K562 (cell line): ENCODE results near the gene CRAT. TPM values are rescaled to one million over a fixed set of nuclear protein-coding genes. Genes with fewer than 3 reads are reported as not detected.

Experiments used
- ARID3A ChIP-seq: IDR thresholded peaks from 2 replicates; pipeline ENCODE4 v1.6.1; 2012; ENCODE audit warnings: low read depth, low read length, improper control_type of control experiment, borderline replicate concordance
- CBX1 ChIP-seq: sonication (generic); IDR thresholded peaks from 2 replicates; pipeline ENCODE4 v1.6.1; 2016; ENCODE audit warnings: antibody characterized with exemption, low read depth, mild to moderate bottlenecking
- CSDE1 ChIP-seq, 2 experiments: fragments of 450-650 bp; IDR thresholded peaks; 2 replicates each; pipeline ENCODE4 v1.6.1; 2016; ENCODE audit warnings: mild to moderate bottlenecking in 1 of 2
- EP400 ChIP-seq: fragments of 450-650 bp; IDR thresholded peaks from 2 replicates; pipeline ENCODE4 v1.6.1; 2017; ENCODE audit warnings: antibody characterized with exemption, mild to moderate bottlenecking, moderate library complexity
- HDAC1 ChIP-seq, 2 experiments: fragments of 450-650 bp; IDR thresholded peaks; 2 replicates each; pipeline ENCODE4 v1.6.1; 2016 to 2017; ENCODE audit warnings: inconsistent platforms in 1 of 2, mild to moderate bottlenecking in 1 of 2, moderate library complexity in 1 of 2
- NKRF ChIP-seq: fragments of 450-650 bp; IDR thresholded peaks from 2 replicates; pipeline ENCODE4 v1.6.1; 2016; ENCODE audit warnings: borderline replicate concordance
- PREB ChIP-seq: sonication (generic); formaldehyde crosslinking; IDR thresholded peaks from 2 replicates; pipeline ENCODE4 v1.8.1; 2023; ENCODE audit warnings: mild to moderate bottlenecking, missing genetic modification reagents
- RREB1 ChIP-seq: fragments of 250-450 bp; sonication (Bioruptor Pico); IDR thresholded peaks from 2 replicates; pipeline ENCODE4 v1.4.0; 2020
- SIRT6 ChIP-seq: IDR thresholded peaks from one replicate; pipeline ENCODE4 v1.6.1; 2012; ENCODE audit warnings: low read depth, mild to moderate bottlenecking, control low read depth, inconsistent platforms, low read length, moderate library complexity
- SMARCA5 ChIP-seq: fragments of 450-650 bp; IDR thresholded peaks from 2 replicates; pipeline ENCODE4 v1.6.1; 2016
- ZNF174 ChIP-seq: fragments of 250-450 bp; sonication (Bioruptor Pico); IDR thresholded peaks from 2 replicates; pipeline ENCODE4 v1.4.0; 2020; ENCODE audit warnings: mild to moderate bottlenecking
- ZNF444 ChIP-seq: fragments of 250-450 bp; sonication (Bioruptor Pico); IDR thresholded peaks from 2 replicates; pipeline ENCODE4 v1.4.0; 2020; ENCODE audit warnings: mild to moderate bottlenecking, moderate library complexity
- polyA plus RNA-seq, 8 experiments: library from polyadenylated mRNA; depleted of rRNA in 4 of 8; stranded (reverse) in 5 of 8; unstranded in 3 of 8; fragments of >200 nt; fragmentation: Nextera tagmentation in 2 of 8; fragmentation: Illumina TruSeq in 1 of 8; extraction: Ambion mirVana in 2 of 8; extraction: Trizol in 1 of 8; gene quantifications; 2 replicates each; pipeline versions ENCODE4 v1.2.1 to v1.2.3, GENCODE V29; 2011 to 2014; ENCODE audit warnings: inconsistent platforms in 1 of 8, missing spikeins in 1 of 8
- total RNA-seq, 7 experiments: library from RNA; depleted of rRNA in 6 of 7; stranded (reverse); fragments of >200 nt in 6 of 7; fragmentation: Illumina TruSeq in 2 of 7; extraction: Trizol in 2 of 7; gene quantifications; 2 replicates each; pipeline versions ENCODE4 v1.2.1 to v1.2.3, GENCODE V29; 2011 to 2021; ENCODE audit warnings: low replicate concordance in 1 of 7

The CRAT gene
- total and polyA plus RNA-seq, 9 of the 15 experiments (the other 6 are each of a cell fraction or from before 2014, with no cell fraction given) = 0.20 to 13.8 (median 5.4) TPM

- TF ChIP-seq ARID3A (no peak), PREB (0 out of 2 replicates have a peak, but pooled peaks have one; percentile 43), SMARCA5 (peak; percentile 78), HDAC1 (IDR thresholded peaks at IDR 0.05) (peak in 1 of 2 experiments; percentile 41; a peak in 1 of 4 replicates), ZNF444 (CRISPR knock-in tag) (no peak), ZNF174 (no peak), SIRT6 (no peak), EP400 (no peak), CSDE1 (IDR thresholded peaks at IDR 0.05) (no peak), CBX1 (peak; percentile 79; the same call in 1 of the 2 replicates), NKRF (peak; percentile 77), RREB1 (no peak)
Observed at GRCh38 chr9:129080298-129080600, 30.3 kb downstream of the CRAT start (continued).
